ENCODE measurements around the gene NFATC2.

The NFATC2 gene

DNA sequence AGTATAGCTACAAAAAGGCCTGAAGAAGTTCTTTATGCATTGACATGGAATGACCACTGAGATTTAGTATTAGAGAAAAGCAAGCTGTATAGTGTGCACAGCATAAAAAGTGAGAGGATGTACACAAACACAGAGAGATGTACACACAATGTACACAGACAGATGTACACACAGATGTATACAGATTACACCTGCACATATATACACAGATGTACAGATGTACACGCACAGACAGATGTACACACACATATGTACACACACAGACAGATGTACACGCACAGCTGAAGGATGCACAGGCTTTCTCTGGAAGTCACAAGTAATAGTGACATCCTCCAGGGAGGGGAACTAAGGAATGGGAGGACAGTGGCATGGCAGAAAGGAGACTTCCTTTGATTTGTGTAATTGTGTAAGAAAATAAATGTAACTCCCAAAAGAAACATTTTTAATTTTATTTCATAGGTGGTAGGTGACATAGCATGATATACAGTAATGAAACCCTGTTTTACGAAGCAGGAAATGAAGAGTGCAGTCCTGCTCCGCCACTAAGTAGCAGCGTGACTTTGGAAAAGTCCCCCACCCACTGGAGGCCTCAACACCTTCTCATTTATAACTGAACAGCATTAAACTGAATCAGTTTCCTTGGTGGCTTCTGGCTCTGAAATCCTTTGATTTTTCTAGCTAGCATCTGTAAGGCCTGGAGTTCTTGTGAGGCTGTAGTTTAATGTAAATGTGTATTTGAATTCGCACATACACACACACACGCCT is 14.1 kb downstream of the NFATC2 start:
- Histone ChIP-seq H3K9ac (ENCODE audit: low read length) (peak overlapping the region; percentile 29), H4K20me1 (ENCODE audit: low read depth, low read length) (no peaks in the 10 kb centered on the region), H3K4me3 (ENCODE audit: insufficient read depth, low read length, poor library complexity, severe bottlenecking) (peak overlapping the region; percentile 7), H3K4me2 (ENCODE audit: low read depth, low read length, poor library complexity, severe bottlenecking) (peak overlapping the region; percentile 73), H3K9me2 (replicated peaks; ENCODE audit: insufficient read depth, low read length) (no peaks in the 10 kb centered on the region), H3K27me3 (ENCODE audit: low read length) (no peaks in the 10 kb centered on the region), H3K79me2 (ENCODE audit: insufficient read depth, low read length) (peaks cover 52% of the 10 kb centered on the region), H3K27ac (ENCODE audit: low read depth, low read length) (peak overlapping the region; percentile 89), H3F3A (ENCODE audit: insufficient read depth) (peaks cover 23% of the 10 kb centered on the region; the same call in 1 of the 2 replicates), H3K9me3 (ENCODE audit: insufficient read depth, low read length) (no peaks in the 10 kb centered on the region), H3K36me3 (ENCODE audit: low read length) (no peaks in the 10 kb centered on the region), H2AFZ (ENCODE audit: low read depth, low read length, severe bottlenecking) (no peak overlapping the region)
- TF ChIP-seq, protein P1, sequence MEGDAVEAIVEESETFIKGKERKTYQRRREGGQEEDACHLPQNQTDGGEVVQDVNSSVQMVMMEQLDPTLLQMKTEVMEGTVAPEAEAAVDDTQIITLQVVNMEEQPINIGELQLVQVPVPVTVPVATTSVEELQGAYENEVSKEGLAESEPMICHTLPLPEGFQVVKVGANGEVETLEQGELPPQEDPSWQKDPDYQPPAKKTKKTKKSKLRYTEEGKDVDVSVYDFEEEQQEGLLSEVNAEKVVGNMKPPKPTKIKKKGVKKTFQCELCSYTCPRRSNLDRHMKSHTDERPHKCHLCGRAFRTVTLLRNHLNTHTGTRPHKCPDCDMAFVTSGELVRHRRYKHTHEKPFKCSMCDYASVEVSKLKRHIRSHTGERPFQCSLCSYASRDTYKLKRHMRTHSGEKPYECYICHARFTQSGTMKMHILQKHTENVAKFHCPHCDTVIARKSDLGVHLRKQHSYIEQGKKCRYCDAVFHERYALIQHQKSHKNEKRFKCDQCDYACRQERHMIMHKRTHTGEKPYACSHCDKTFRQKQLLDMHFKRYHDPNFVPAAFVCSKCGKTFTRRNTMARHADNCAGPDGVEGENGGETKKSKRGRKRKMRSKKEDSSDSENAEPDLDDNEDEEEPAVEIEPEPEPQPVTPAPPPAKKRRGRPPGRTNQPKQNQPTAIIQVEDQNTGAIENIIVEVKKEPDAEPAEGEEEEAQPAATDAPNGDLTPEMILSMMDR (IDR thresholded peaks at IDR 0.05; ENCODE audit: insufficient read depth, low read length, poor library complexity, severe bottlenecking), result no peak
- no peak for TF ChIP-seq EZH2phosphoT487 (conservative IDR thresholded peaks at IDR 0.05; ENCODE audit: low read length)

DNA sequence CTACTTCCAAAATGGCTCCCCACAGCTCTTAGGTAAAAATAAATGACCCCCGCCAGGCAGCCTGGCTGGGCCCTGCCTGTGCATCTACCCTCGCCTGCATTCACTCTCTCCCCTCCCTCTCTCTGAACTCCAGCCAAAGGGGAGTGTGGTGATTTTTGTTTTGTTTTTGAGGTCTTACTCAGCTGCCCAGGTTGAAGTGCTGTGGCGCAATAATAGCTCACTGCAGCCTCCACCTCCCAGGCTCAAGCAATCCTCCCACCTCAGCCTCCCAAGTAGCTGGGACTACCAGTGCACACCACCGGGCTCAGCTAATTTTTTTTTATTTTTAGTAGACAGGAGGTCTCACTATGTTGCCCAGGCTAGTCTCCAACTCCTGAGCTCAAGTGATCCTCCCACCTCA is 15.8 kb downstream of the NFATC2 start:
- peak overlapping the region; percentile 44 for H3K9ac ChIP-seq (ENCODE audit: low read length)

DNA sequence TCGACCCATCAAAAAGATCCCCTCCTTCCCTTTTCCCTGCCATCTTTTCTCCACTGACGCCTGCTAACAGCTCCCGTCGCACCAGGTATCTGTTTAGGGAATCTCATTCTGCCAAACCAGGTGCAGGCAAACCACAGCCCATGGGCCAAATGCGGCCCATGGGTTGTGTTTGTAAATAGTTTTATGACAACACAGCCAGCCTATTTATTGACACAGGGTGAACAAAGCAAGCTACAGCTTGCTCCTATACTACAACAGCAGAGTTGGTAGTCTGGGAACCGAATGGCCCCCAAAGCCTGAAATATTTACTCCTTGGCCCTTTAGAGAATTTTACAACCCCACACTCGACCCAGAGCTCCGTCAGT is 16.4 kb downstream of the NFATC2 start:
- Histone ChIP-seq H3K4me3 (ENCODE audit: insufficient read depth, low read length, poor library complexity, severe bottlenecking) (peak overlapping the region; percentile 18), H3K27me3 (ENCODE audit: low read length) (no peaks in the 10 kb centered on the region), H3F3A (ENCODE audit: insufficient read depth) (peaks cover 23% of the 10 kb centered on the region; the same call in 1 of the 2 replicates), H3K9me2 (replicated peaks; ENCODE audit: insufficient read depth, low read length) (no peaks in the 10 kb centered on the region), H3K36me3 (ENCODE audit: low read length) (no peaks in the 10 kb centered on the region), H2AFZ (ENCODE audit: low read depth, low read length, severe bottlenecking) (no peak overlapping the region), H3K27ac (ENCODE audit: low read depth, low read length) (peak overlapping the region; percentile 89), H3K79me2 (ENCODE audit: insufficient read depth, low read length) (peaks cover 48% of the 10 kb centered on the region), H3K9ac (ENCODE audit: low read length) (peak overlapping the region; percentile 44), H4K20me1 (ENCODE audit: low read depth, low read length) (no peaks in the 10 kb centered on the region), H3K4me2 (ENCODE audit: low read depth, low read length, poor library complexity, severe bottlenecking) (peak overlapping the region; percentile 73), H3K9me3 (ENCODE audit: insufficient read depth, low read length) (no peaks in the 10 kb centered on the region)
- no peak for TF ChIP-seq EZH2phosphoT487 (conservative IDR thresholded peaks at IDR 0.05; ENCODE audit: low read length)

More for the DNA sequence above, 15.8 kb downstream of the NFATC2 start:
- Histone ChIP-seq H3K79me2 (ENCODE audit: insufficient read depth, low read length) (peaks cover 49% of the 10 kb centered on the region), H3K36me3 (ENCODE audit: low read length) (no peaks in the 10 kb centered on the region), H3K27ac (ENCODE audit: low read depth, low read length) (peak overlapping the region; percentile 89), H2AFZ (ENCODE audit: low read depth, low read length, severe bottlenecking) (no peak overlapping the region), H3K4me2 (ENCODE audit: low read depth, low read length, poor library complexity, severe bottlenecking) (peak overlapping the region; percentile 73), H4K20me1 (ENCODE audit: low read depth, low read length) (no peaks in the 10 kb centered on the region), H3K9me3 (ENCODE audit: insufficient read depth, low read length) (no peaks in the 10 kb centered on the region), H3K27me3 (ENCODE audit: low read length) (no peaks in the 10 kb centered on the region), H3F3A (ENCODE audit: insufficient read depth) (peaks cover 23% of the 10 kb centered on the region; the same call in 1 of the 2 replicates), H3K9me2 (replicated peaks; ENCODE audit: insufficient read depth, low read length) (no peaks in the 10 kb centered on the region), H3K4me3 (ENCODE audit: insufficient read depth, low read length, poor library complexity, severe bottlenecking) (peak overlapping the region; percentile 18)
- TF ChIP-seq, protein P1 (IDR thresholded peaks at IDR 0.05; ENCODE audit: insufficient read depth, low read length, poor library complexity, severe bottlenecking), result no peak
- TF ChIP-seq EZH2phosphoT487 (conservative IDR thresholded peaks at IDR 0.05; ENCODE audit: low read length), result no peak

Data from SU-DHL-6 (cell line).